ENCODE results near the gene DICER1.

DNA sequence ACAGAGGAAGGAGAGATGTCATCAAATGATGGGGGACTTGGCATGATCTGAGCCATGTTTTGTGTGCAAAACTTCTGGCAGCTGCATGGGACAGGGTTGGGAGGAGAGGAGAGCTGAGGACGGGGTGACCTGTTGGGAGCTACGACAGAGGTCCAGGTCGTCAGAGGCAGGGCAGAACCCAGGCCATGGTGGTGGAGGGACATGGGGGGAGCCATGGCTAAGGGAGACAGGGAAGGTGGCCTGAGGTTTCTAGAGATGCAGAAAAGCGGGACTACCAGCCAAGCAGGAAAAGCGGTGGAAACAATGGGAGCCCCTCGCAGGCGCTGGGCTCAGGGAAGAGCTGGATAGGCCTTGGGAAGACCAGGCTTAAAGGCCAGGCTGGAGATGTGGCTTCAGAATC lies 88.3 kb downstream of the DICER1 start:
- TF ChIP-seq, protein P1, sequence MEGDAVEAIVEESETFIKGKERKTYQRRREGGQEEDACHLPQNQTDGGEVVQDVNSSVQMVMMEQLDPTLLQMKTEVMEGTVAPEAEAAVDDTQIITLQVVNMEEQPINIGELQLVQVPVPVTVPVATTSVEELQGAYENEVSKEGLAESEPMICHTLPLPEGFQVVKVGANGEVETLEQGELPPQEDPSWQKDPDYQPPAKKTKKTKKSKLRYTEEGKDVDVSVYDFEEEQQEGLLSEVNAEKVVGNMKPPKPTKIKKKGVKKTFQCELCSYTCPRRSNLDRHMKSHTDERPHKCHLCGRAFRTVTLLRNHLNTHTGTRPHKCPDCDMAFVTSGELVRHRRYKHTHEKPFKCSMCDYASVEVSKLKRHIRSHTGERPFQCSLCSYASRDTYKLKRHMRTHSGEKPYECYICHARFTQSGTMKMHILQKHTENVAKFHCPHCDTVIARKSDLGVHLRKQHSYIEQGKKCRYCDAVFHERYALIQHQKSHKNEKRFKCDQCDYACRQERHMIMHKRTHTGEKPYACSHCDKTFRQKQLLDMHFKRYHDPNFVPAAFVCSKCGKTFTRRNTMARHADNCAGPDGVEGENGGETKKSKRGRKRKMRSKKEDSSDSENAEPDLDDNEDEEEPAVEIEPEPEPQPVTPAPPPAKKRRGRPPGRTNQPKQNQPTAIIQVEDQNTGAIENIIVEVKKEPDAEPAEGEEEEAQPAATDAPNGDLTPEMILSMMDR (IDR thresholded peaks at IDR 0.05) = no peak
- TF ChIP-seq POLR2AphosphoS5 (IDR thresholded peaks at IDR 0.05; ENCODE audit: low read depth, low read length) (no peak), SIN3A (IDR thresholded peaks at IDR 0.05; ENCODE audit: borderline replicate concordance, insufficient read depth, low read depth, low read length) (no peak)
- TF ChIP-seq, protein P2, sequence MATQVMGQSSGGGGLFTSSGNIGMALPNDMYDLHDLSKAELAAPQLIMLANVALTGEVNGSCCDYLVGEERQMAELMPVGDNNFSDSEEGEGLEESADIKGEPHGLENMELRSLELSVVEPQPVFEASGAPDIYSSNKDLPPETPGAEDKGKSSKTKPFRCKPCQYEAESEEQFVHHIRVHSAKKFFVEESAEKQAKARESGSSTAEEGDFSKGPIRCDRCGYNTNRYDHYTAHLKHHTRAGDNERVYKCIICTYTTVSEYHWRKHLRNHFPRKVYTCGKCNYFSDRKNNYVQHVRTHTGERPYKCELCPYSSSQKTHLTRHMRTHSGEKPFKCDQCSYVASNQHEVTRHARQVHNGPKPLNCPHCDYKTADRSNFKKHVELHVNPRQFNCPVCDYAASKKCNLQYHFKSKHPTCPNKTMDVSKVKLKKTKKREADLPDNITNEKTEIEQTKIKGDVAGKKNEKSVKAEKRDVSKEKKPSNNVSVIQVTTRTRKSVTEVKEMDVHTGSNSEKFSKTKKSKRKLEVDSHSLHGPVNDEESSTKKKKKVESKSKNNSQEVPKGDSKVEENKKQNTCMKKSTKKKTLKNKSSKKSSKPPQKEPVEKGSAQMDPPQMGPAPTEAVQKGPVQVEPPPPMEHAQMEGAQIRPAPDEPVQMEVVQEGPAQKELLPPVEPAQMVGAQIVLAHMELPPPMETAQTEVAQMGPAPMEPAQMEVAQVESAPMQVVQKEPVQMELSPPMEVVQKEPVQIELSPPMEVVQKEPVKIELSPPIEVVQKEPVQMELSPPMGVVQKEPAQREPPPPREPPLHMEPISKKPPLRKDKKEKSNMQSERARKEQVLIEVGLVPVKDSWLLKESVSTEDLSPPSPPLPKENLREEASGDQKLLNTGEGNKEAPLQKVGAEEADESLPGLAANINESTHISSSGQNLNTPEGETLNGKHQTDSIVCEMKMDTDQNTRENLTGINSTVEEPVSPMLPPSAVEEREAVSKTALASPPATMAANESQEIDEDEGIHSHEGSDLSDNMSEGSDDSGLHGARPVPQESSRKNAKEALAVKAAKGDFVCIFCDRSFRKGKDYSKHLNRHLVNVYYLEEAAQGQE (IDR thresholded peaks at IDR 0.05; ENCODE audit: insufficient read depth in 1 of 2, low read depth in 2 of 2, low read length in 1 of 2) = no peak
